A673 (cell line): ENCODE results near the gene CRTAP. TPM values are rescaled to one million over a fixed set of nuclear protein-coding genes. Genes with fewer than 3 reads are reported as not detected.
"Not testable (repeated sequence)": the region's sequence is repeated elsewhere in the genome, so short reads cannot be mapped to it uniquely, and the experiment has no call there.

Source experiments
- BruUV-seq: library from RNA; stranded (reverse); fragments of 400-500 nt; replicated peaks from 2 replicates; lab custom pipeline; 2021; lab: Mats Ljungman, UMichigan
- CTCF ChIA-PET: fragments of 300-600 bp; sonication (Branson Sonifier 250); formaldehyde crosslinking; loops from one replicate; lab custom pipeline; 2022; ENCODE audit warnings: antibody characterized with exemption; lab: Charles Lee
- POLR2A ChIA-PET: fragments of 300-600 bp; sonication (Branson Sonifier 250); formaldehyde crosslinking; loops from one replicate; lab custom pipeline; 2022; ENCODE audit warnings: antibody characterized with exemption; ENCODE audit not compliant: low non-redundant PET; lab: Charles Lee
- DNase-seq: peaks from one replicate; pipeline ENCODE4 v3.0.0-alpha.2; 2015; ENCODE audit warnings: low spot score
- H3K27ac ChIP-seq: fragments of 200-600 bp; sonication (generic); 2 replicates; pipeline ENCODE4 v1.5.1; 2016; ENCODE audit warnings: mixed run types, low read depth, mild to moderate bottlenecking, mixed read lengths, antibody characterized with exemption, low read length; ENCODE audit not compliant: poor library complexity, severe bottlenecking
- H3K27me3 ChIP-seq: fragments of 200-600 bp; sonication (generic); replicated peaks from 2 replicates; pipeline ENCODE4 v1.6.1; 2017; ENCODE audit warnings: mixed run types, low read depth, mild to moderate bottlenecking, mixed read lengths, antibody characterized with exemption, low read length; ENCODE audit not compliant: insufficient read depth, poor library complexity
- H3K36me3 ChIP-seq: fragments of 200-600 bp; sonication (generic); 2 replicates; pipeline ENCODE4 v1.6.1; 2016; ENCODE audit warnings: mixed run types, mild to moderate bottlenecking, mixed read lengths, antibody characterized with exemption, low read length; ENCODE audit not compliant: insufficient read depth, poor library complexity, severe bottlenecking
- H3K4me1 ChIP-seq: fragments of 200-600 bp; sonication (generic); 2 replicates; pipeline ENCODE4 v1.6.1; 2017; ENCODE audit warnings: mixed run types, mild to moderate bottlenecking, mixed read lengths, antibody characterized with exemption, low read length; ENCODE audit not compliant: insufficient read depth, poor library complexity, severe bottlenecking
- H3K4me3 ChIP-seq: fragments of 200-600 bp; sonication (generic); 2 replicates; pipeline ENCODE4 v1.5.1; 2016; ENCODE audit warnings: low read depth, mixed run types, mild to moderate bottlenecking, mixed read lengths, low read length; ENCODE audit not compliant: poor library complexity, severe bottlenecking
- H3K9me3 ChIP-seq: fragments of 200-600 bp; sonication (generic); 2 replicates; pipeline ENCODE4 v1.6.1; 2016; ENCODE audit warnings: mixed run types, low read depth, mild to moderate bottlenecking, mixed read lengths, antibody characterized with exemption, low read length; ENCODE audit not compliant: poor library complexity, severe bottlenecking
- EZH2 ChIP-seq: fragments of 200-600 bp; sonication (generic); IDR thresholded peaks from 2 replicates; pipeline ENCODE4 v1.6.1; 2017; ENCODE audit warnings: borderline replicate concordance, low read depth, mild to moderate bottlenecking, mixed read lengths, antibody characterized with exemption, low read length; ENCODE audit not compliant: poor library complexity, severe bottlenecking
- intact Hi-C: fragments of 100-400 bp; cut with micrococcal nuclease; formaldehyde crosslinking; loops from one replicate; pipeline ENCODE4 v1.10.0; 2022; ENCODE audit not compliant: unreplicated experiment
- total RNA-seq: library from RNA; stranded (reverse); gene quantifications from 2 replicates; pipeline ENCODE4 v1.2.3, GENCODE V29; 2021
- TF ChIP-seq, protein P1 (sequence below): fragments of 300-800, 200-600 bp; sonication (generic); conservative IDR thresholded peaks from 2 replicates; pipeline ENCODE4 v1.5.1; 2017; ENCODE audit warnings: low read depth, mild to moderate bottlenecking, antibody characterized with exemption, low read length, moderate library complexity, mixed read lengths

CRTAP gene
- total RNA-seq, 1 experiment from 2014 or later: 114 TPM

DNA sequence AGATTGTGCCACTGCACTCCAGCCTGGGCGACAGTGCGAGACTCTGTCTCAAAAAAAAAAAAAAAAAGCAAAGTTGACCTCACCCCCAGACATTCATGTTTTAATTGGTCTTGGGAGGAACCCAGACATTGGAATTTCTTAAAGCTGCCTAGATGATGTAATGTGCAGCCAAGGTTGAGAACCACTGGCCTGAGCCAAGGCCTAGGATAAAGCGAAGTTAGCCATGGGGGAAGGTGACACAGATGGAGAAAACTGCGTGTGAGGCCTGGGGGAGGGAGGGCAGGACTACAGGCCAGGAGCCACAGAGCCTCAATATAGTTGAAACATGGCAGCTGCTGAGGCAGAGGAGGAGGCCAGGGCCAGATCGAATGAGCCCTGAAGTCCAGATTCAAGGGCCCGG is 37.8 kb upstream of the CRTAP start:
- no TSS peak for BruUV-seq
- Histone ChIP-seq H3K36me3 (no peaks in the 10 kb centered on the region), H3K4me3 (no peak overlapping the region), H3K9me3 (no peaks in the 10 kb centered on the region), H3K27ac (no peak overlapping the region), H3K27me3 (no peaks in the 10 kb centered on the region), H3K4me1 (no peaks in the 10 kb centered on the region)
- TF ChIP-seq EZH2: no peak
- TF ChIP-seq, protein P1, sequence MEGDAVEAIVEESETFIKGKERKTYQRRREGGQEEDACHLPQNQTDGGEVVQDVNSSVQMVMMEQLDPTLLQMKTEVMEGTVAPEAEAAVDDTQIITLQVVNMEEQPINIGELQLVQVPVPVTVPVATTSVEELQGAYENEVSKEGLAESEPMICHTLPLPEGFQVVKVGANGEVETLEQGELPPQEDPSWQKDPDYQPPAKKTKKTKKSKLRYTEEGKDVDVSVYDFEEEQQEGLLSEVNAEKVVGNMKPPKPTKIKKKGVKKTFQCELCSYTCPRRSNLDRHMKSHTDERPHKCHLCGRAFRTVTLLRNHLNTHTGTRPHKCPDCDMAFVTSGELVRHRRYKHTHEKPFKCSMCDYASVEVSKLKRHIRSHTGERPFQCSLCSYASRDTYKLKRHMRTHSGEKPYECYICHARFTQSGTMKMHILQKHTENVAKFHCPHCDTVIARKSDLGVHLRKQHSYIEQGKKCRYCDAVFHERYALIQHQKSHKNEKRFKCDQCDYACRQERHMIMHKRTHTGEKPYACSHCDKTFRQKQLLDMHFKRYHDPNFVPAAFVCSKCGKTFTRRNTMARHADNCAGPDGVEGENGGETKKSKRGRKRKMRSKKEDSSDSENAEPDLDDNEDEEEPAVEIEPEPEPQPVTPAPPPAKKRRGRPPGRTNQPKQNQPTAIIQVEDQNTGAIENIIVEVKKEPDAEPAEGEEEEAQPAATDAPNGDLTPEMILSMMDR: no peak
- DNase-seq: no peak
- ChIA-PET POLR2A (no interaction called here), CTCF (interaction anchor here (0.8 to 1.2 kb wide), 2 partner anchors 10 to 129 kb away, joined by 4 read pairs; no protein-coding TSS in a partner anchor)
- intact Hi-C loops: no loop called here

DNA sequence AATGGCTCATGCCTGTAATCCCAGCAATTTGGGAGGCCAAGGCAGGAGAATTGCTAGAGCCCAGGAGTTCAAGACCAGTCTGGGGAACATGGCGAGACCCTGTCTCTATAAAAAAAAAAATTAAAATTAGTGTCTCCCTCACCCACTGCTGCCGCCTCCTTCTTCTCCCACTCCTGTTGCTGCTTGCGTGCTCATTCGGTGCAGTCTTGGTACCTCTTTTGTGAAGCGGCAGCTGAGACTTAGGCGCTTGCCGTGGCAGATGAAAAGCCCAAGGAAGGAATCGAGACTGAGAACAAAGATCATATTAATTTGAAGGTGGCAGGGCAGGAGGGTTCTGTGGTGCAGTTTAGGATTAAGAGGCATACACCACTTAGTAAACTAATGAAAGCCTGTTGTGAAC is 36.9 kb upstream of the CRTAP start:
- Histone ChIP-seq H3K27me3 (no peaks in the 10 kb centered on the region), H3K9me3 (no peaks in the 10 kb centered on the region), H3K27ac (no peak overlapping the region), H3K4me1 (no peaks in the 10 kb centered on the region), H3K36me3 (no peaks in the 10 kb centered on the region), H3K4me3 (no peak overlapping the region)
- intact Hi-C loops: no loop called here
- TF ChIP-seq, protein P1: no peak
- TF ChIP-seq EZH2: no peak
- ChIA-PET POLR2A (no interaction called here), CTCF (no interaction called here)
- DNase-seq: no peak
- BruUV-seq: no TSS peak

DNA sequence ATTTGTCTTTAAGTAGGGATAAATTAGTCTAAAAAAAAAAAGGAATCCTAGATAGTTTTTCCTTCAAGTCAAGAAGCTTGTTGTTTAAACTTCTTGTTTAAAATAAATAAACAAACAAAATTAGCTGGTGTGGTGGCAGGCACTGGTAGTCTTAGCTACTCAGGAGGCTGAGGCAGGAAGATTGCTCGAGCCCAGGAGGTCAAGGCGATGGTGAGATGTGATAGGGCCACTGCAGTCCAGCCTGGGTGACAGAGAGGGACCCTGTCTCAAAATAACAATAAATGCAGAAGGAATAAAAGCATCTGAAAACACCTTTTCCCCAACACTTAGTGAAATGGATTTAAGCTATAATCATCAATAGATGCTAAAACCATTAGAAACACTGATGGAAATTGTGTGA is 35.8 kb upstream of the CRTAP start:
- TF ChIP-seq EZH2: no peak
- TF ChIP-seq, protein P1: no peak
- H3K4me3 ChIP-seq: no peak overlapping the region
- no peaks in the 10 kb centered on the region for H3K36me3 ChIP-seq
- H3K4me1 ChIP-seq: no peaks in the 10 kb centered on the region
- no peak for DNase-seq
- no peaks in the 10 kb centered on the region for H3K9me3 ChIP-seq
- H3K27ac ChIP-seq: no peak overlapping the region
- ChIA-PET CTCF (no interaction called here), POLR2A (no interaction called here)
- no peaks in the 10 kb centered on the region for H3K27me3 ChIP-seq
- intact Hi-C loops: no loop called here
- BruUV-seq: no TSS peak

DNA sequence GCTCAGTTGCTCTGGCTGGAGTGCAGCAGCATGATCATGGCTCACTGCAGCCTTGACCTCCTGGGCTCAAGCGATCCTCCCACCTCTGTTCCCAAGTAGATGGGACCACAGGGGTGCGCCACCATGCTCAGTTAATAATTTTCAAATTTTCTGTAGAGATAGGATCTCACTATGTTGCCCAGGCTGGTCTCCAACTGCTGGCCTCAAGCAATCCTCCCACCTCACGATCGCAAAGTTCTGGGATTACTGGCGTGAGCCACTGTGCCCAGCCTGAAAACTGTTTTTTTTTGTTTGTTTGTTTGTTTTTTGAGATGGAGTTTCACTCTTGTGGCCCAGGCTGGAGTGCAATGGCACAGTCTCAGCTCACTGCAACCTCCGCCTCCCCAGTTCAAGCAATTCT is 34.0 kb upstream of the CRTAP start:
- H3K4me3 ChIP-seq, CTCF ChIA-PET, H3K9me3 ChIP-seq, H3K36me3 ChIP-seq, intact Hi-C loops, POLR2A ChIA-PET, BruUV-seq, DNase-seq, H3K27ac ChIP-seq, H3K4me1 ChIP-seq, H3K27me3 ChIP-seq: not testable (repeated sequence)
